IMR-90 (cell line): ENCODE measurements around the gene SLC50A1. TPM values are rescaled to one million over a fixed set of nuclear protein-coding genes. Genes with fewer than 3 reads are reported as not detected.

Experiments used
- ATAC-seq: fragments of 200-7000 bp; cut with Tn5 transposase; 2 replicates; pipeline ENCODE4 v1.9.1; 2020; ENCODE audit warnings: low read depth, mild to moderate bottlenecking, moderate library complexity
- BruUV-seq: library from RNA; stranded (reverse); fragments of 400-500 nt; replicated peaks from 2 replicates; lab custom pipeline; 2021; lab: Mats Ljungman, UMichigan
- CTCF ChIA-PET: fragments of 300-600 bp; formaldehyde crosslinking; extraction: SDS; loops from one replicate; lab custom pipeline; 2021; ENCODE audit warnings: antibody characterized with exemption; lab: Yijun Ruan, JAX
- POLR2A ChIA-PET: fragments of 300-600 bp; sonication (Branson Sonifier 250); formaldehyde crosslinking; loops from one replicate; lab custom pipeline; 2022; ENCODE audit warnings: antibody characterized with exemption; ENCODE audit not compliant: unreplicated experiment; lab: Charles Lee
- DNase-seq: peaks from one replicate; pipeline ENCODE4 v3.0.0; 2013
- H2AFZ ChIP-seq: replicated peaks from 2 replicates; pipeline ENCODE3; 2013; ENCODE audit warnings: low read length, mild to moderate bottlenecking; ENCODE audit not compliant: poor library complexity
- H2AK5ac ChIP-seq: 2 replicates; pipeline ENCODE4 v1.6.1; 2013; ENCODE audit warnings: low read depth, low read length, inconsistent platforms
- H2AK9ac ChIP-seq: replicated peaks from 2 replicates; pipeline ENCODE3; 2013; ENCODE audit warnings: mild to moderate bottlenecking, low read depth, low read length, moderate library complexity; ENCODE audit not compliant: poor library complexity
- H2BK120ac ChIP-seq: 2 replicates; pipeline ENCODE4 v1.6.1; 2013; ENCODE audit warnings: low read depth, low read length, inconsistent platforms
- H2BK15ac ChIP-seq: 3 replicates; pipeline ENCODE4 v1.6.1; 2013; ENCODE audit warnings: low read depth, low read length, inconsistent platforms
- H2BK20ac ChIP-seq: 2 replicates; pipeline ENCODE4 v1.6.1; 2013; ENCODE audit warnings: low read depth, mild to moderate bottlenecking, inconsistent platforms, low read length, moderate library complexity
- H2BK5ac ChIP-seq: 2 replicates; pipeline ENCODE4 v1.6.1; 2013; ENCODE audit warnings: mild to moderate bottlenecking, low read depth, low read length, inconsistent platforms; ENCODE audit not compliant: poor library complexity, severe bottlenecking
- H3K14ac ChIP-seq: replicated peaks from 2 replicates; pipeline ENCODE4 v1.6.1; 2013; ENCODE audit warnings: low read depth, low read length, inconsistent platforms
- H3K18ac ChIP-seq: 2 replicates; pipeline ENCODE4 v1.6.1; 2013; ENCODE audit warnings: low read depth, low read length, control low read depth
- H3K23ac ChIP-seq: 2 replicates; pipeline ENCODE4 v1.6.1; 2013; ENCODE audit warnings: low read depth, low read length, inconsistent platforms
- H3K27ac ChIP-seq: 2 replicates; pipeline ENCODE4 v1.5.1; 2013; ENCODE audit warnings: mild to moderate bottlenecking, control low read depth, low read length; ENCODE audit not compliant: insufficient read depth
- H3K27me3 ChIP-seq: 2 replicates; pipeline ENCODE4 v1.6.1; 2013; ENCODE audit warnings: low read length; ENCODE audit not compliant: control insufficient read depth, insufficient read depth
- H3K36me3 ChIP-seq: 2 replicates; pipeline ENCODE4 v1.6.1; 2013; ENCODE audit warnings: low read length, mixed read lengths; ENCODE audit not compliant: control insufficient read depth, insufficient read depth
- H3K4ac ChIP-seq: 2 replicates; pipeline ENCODE4 v1.6.1; 2013; ENCODE audit warnings: low read depth, low read length, inconsistent platforms
- H3K4me1 ChIP-seq: 2 replicates; pipeline ENCODE4 v1.6.1; 2013; ENCODE audit warnings: low read length, mixed read lengths; ENCODE audit not compliant: control insufficient read depth, insufficient read depth
- H3K4me2 ChIP-seq: 2 replicates; pipeline ENCODE4 v1.6.1; 2013; ENCODE audit warnings: low read depth, mild to moderate bottlenecking, control low read depth, low read length, moderate library complexity
- H3K4me3 ChIP-seq: 2 replicates; pipeline ENCODE4 v1.5.1; 2013; ENCODE audit warnings: low read depth, mild to moderate bottlenecking, control low read depth, low read length, moderate library complexity; ENCODE audit not compliant: insufficient read depth
- H3K56ac ChIP-seq: 2 replicates; pipeline ENCODE4 v1.6.1; 2013; ENCODE audit warnings: low read length, inconsistent platforms; ENCODE audit not compliant: insufficient read depth; ENCODE audit errors: extremely low read depth
- H3K79me1 ChIP-seq, 2 experiments: 2 replicates each; pipeline ENCODE4 v1.6.1; 2013; ENCODE audit warnings: low read length in 2 of 2, inconsistent platforms in 1 of 2, low read depth in 1 of 2
- H3K9ac ChIP-seq: 2 replicates; pipeline ENCODE4 v1.6.1; 2013; ENCODE audit warnings: low read depth, low read length, control low read depth
- H3K9me1 ChIP-seq: 2 replicates; pipeline ENCODE4 v1.6.1; 2013; ENCODE audit warnings: low read length, inconsistent platforms; ENCODE audit not compliant: insufficient read depth
- H3K9me3 ChIP-seq: 2 replicates; pipeline ENCODE4 v1.6.1; 2013; ENCODE audit warnings: low read length; ENCODE audit not compliant: control insufficient read depth, insufficient read depth
- H4K20me1 ChIP-seq: 2 replicates; pipeline ENCODE4 v1.6.1; 2013; ENCODE audit warnings: low read length, inconsistent platforms; ENCODE audit not compliant: insufficient read depth
- H4K5ac ChIP-seq: 2 replicates; pipeline ENCODE4 v1.6.1; 2013; ENCODE audit warnings: mild to moderate bottlenecking, low read depth, low read length, control low read depth
- H4K8ac ChIP-seq, 2 experiments: 2 replicates each; pipeline ENCODE4 v1.6.1; 2013; ENCODE audit warnings: low read depth in 2 of 2, low read length in 2 of 2, control low read depth in 1 of 2, inconsistent platforms in 1 of 2
- H4K91ac ChIP-seq: 2 replicates; pipeline ENCODE4 v1.6.1; 2013; ENCODE audit warnings: low read depth, low read length, inconsistent platforms; ENCODE audit not compliant: insufficient read depth
- BHLHE40 ChIP-seq: fragments of 150-350 bp; IDR thresholded peaks from 2 replicates; pipeline ENCODE4 v1.6.1; 2016; ENCODE audit warnings: mild to moderate bottlenecking, low read depth, low read length
- ELK1 ChIP-seq: fragments of 150-350 bp; IDR thresholded peaks from 2 replicates; pipeline ENCODE4 v1.6.1; 2016; ENCODE audit warnings: low read depth, mild to moderate bottlenecking, low read length, moderate library complexity, borderline replicate concordance
- FOS ChIP-seq: fragments of 150-350 bp; IDR thresholded peaks from 2 replicates; pipeline ENCODE4 v1.6.1; 2016; ENCODE audit warnings: low read depth, low read length
- MXI1 ChIP-seq: IDR thresholded peaks from 2 replicates; pipeline ENCODE4 v1.6.1; 2012; ENCODE audit warnings: low read depth, mild to moderate bottlenecking, low read length, moderate library complexity, borderline replicate concordance
- RCOR1 ChIP-seq: IDR thresholded peaks from 2 replicates; pipeline ENCODE4 v1.6.1; 2012; ENCODE audit warnings: mild to moderate bottlenecking, low read length, improper control_type of control experiment; ENCODE audit not compliant: insufficient replicate concordance
- RFX5 ChIP-seq: IDR thresholded peaks from 2 replicates; pipeline ENCODE4 v1.8.0; 2012; ENCODE audit warnings: low read depth, mild to moderate bottlenecking, low read length, moderate library complexity
- SMC3 ChIP-seq: fragments of 150-350 bp; IDR thresholded peaks from 2 replicates; pipeline ENCODE4 v1.6.1; 2016; ENCODE audit warnings: low read depth, mild to moderate bottlenecking, antibody characterized with exemption, low read length, moderate library complexity
- USF2 ChIP-seq: fragments of 150-350 bp; IDR thresholded peaks from 2 replicates; pipeline ENCODE4 v1.6.1; 2017; ENCODE audit warnings: mild to moderate bottlenecking, antibody characterized with exemption, low read length, low read depth
- WGBS, 2 experiments: methylation state at CpG; one replicate each; pipeline versions ENCODE4 v1.1.5 to v1.1.7; 2013; ENCODE audit warnings: missing lambda C conversion rate in 2 of 2; ENCODE audit not compliant: insufficient read length in 1 of 2; ENCODE audit errors: extremely low coverage in 2 of 2; 5-methylcytosine and 5-hydroxymethylcytosine counted together
- dilution Hi-C: fragments of 300-500 bp; cut with HindIII; formaldehyde crosslinking; loops from one replicate; pipeline ENCODE4 v1.14.3; 2018; ENCODE audit warnings: low sequenced_read_pairs; ENCODE audit not compliant: unreplicated experiment
- in situ Hi-C: fragments of 300-500 bp; cut with MboI; formaldehyde crosslinking; loops from 3 replicates; pipeline ENCODE4 v1.14.3; 2019; ENCODE audit warnings: low sequenced_read_pairs, inconsistent platforms, mixed read lengths
- intact Hi-C: fragments of 100-400 bp; cut with micrococcal nuclease; formaldehyde crosslinking; loops from 2 replicates; pipeline ENCODE4 v1.10.0; 2022
- polyA plus RNA-seq, 3 experiments: library from polyadenylated mRNA; depleted of rRNA; stranded (reverse); fragments of >200 nt; gene quantifications; 2 replicates each; pipeline ENCODE4 v1.2.3, GENCODE V29; 2012; ENCODE audit warnings: low replicate concordance in 1 of 3
- total RNA-seq: library from RNA; depleted of rRNA; stranded (reverse); fragments of >200 nt; gene quantifications from 2 replicates; pipeline ENCODE4 v1.2.3, GENCODE V29; 2012

SLC50A1 gene
- total and polyA plus RNA-seq, 2 of the 4 experiments (the other 2 are of a cell fraction): 20.6 to 20.8 TPM

- TF ChIP-seq RFX5 (no peak), USF2 (no peak), MXI1 (no peak)
Measured at GRCh38 chr1:155092131-155092530, 43.5 kb upstream of the SLC50A1 start (continued).

- TF ChIP-seq RFX5 (no peak), BHLHE40 (no peak), FOS (no peak), SMC3 (no peak), ELK1 (no peak), MXI1 (no peak), RCOR1 (no peak)
- Histone ChIP-seq H3K23ac (no peak overlapping the region), H3K56ac (no peak overlapping the region), H3K4ac (no peak overlapping the region), H4K8ac (no peak overlapping the region), H2BK15ac (no peak overlapping the region), H4K91ac (no peak overlapping the region), H3K9ac (no peak overlapping the region), H2AK9ac (peak overlapping the region; percentile 26), H3K9me3 (peaks cover 1% of the 10 kb centered on the region), H3K9me1 (peaks cover 3% of the 10 kb centered on the region; the same call in 1 of the 2 replicates), H3K27ac (no peak overlapping the region), H2AK5ac (no peak overlapping the region), H3K79me1 (no peaks in the 10 kb centered on the region), H3K27me3 (peaks cover 20% of the 10 kb centered on the region), H3K4me3 (no peak overlapping the region), H3K14ac (no peak overlapping the region), H4K20me1 (no peaks in the 10 kb centered on the region), H3K4me1 (peaks cover 4% of the 10 kb centered on the region; the same call in 1 of the 2 replicates), H4K5ac (no peak overlapping the region), H3K4me2 (no peak overlapping the region), H3K18ac (no peak overlapping the region), H2BK20ac (no peak overlapping the region), H2BK5ac (no peak overlapping the region), H2AFZ (peak overlapping the region; percentile 14), H2BK120ac (no peak overlapping the region), H3K36me3 (no peaks in the 10 kb centered on the region)
- POLR2A ChIA-PET: no interaction called here
- intact Hi-C loops (loop anchor here (5.0 kb wide), 1 partner anchor 35 kb away; the partner anchor contains the start of gene EFNA1), dilution Hi-C loops (no loop called here), in situ Hi-C loops (loop anchor here (5.0 kb wide), 1 partner anchor 75 kb away; no protein-coding TSS in a partner anchor)
- WGBS, 2 experiments: 90% methylated on average over 6 of the region's 12 CpGs; no CpG with 5 or more reads in 1 of the 2 experiments
- ATAC-seq: no peak
- no TSS peak for BruUV-seq
- no peak for DNase-seq
- CTCF ChIA-PET: no interaction called here
Measured at GRCh38 chr1:155092641-155093040, 43.0 kb upstream of the SLC50A1 start.
